Right kidney (tissue), 1 donor: Measurements from ENCODE around the gene PLCB3.

Experiments
- DNase-seq: peaks from one replicate; pipeline ENCODE4 v3.0.0-alpha.2; 2016

Gene PLCB3

GRCh38 chr11:64220798-64221197, 30.5 kb upstream of the PLCB3 start:
- no peak for DNase-seq

DNA sequence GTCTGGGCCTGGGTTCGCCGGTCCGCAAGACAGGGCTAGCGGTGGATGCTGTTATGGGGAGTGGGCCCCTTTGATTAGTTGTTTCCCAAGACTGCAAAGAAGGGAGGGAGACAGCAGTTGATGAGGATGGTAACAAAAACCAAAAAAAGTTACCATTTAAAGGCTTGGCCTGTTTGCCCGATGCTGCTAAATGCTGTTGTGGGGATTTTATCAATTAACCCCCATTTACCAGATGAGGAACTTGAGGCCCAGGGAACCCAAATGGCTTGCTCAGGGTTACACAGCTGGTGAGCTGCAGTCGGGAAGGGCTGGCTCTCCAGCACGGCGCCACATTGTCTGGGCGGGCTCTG, 28.7 kb upstream of the PLCB3 start:
- DNase-seq: no peak

GRCh38 chr11:64223001-64223651, 28.2 kb upstream of the PLCB3 start:
- no peak for DNase-seq

DNA sequence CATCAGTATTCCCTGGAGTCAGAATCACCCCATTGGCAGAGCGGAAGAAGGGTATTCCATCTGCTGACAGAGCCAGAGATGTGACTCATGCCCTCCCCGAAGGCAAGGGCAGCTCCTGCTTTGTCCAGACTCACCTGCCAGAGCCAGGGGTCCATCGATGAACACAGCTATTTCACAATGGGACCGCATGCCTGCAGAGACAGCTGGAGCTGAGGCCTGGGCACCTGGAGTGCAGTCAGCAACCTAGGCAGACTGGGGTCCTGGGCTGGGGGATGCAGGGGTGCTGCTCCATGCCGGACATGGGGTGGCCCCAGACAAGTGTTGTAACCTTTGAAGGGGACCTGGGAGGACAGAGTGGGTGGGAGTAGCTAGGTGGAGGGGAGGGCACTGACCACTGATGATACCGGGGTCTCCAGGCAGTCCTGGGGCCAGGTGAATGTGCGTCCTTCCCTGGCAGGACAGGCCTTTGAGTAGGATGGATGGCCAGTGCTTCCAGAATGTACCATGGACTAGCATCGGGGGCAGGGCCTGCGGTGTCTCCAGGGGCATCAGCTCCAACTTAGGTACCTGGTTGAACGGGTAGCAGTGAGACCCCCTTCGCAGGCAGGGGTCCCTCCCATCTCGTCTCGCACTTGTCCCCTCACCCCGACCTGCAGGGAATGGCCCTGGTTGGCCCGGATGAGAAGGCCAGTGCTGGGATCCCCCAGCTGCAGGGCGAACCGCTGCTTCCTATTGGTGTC, 27.0 kb upstream of the PLCB3 start:
- no peak for DNase-seq

- DNase-seq: no peak
Observed at GRCh38 chr11:64224891-64225607, 26.3 kb upstream of the PLCB3 start.

GRCh38 chr11:64225608-64226506, 25.5 kb upstream of the PLCB3 start, which contains the start of the genes NUDT22 and TRPT1:
NUDT22 (plus strand) TSS chr11:64226274; CDS start chr11:64226653, 379 bp downstream.
TRPT1 (minus strand) TSS chr11:64226186; CDS start chr11:64225860, 326 bp downstream.
- DNase-seq: peak; percentile 92

DNA sequence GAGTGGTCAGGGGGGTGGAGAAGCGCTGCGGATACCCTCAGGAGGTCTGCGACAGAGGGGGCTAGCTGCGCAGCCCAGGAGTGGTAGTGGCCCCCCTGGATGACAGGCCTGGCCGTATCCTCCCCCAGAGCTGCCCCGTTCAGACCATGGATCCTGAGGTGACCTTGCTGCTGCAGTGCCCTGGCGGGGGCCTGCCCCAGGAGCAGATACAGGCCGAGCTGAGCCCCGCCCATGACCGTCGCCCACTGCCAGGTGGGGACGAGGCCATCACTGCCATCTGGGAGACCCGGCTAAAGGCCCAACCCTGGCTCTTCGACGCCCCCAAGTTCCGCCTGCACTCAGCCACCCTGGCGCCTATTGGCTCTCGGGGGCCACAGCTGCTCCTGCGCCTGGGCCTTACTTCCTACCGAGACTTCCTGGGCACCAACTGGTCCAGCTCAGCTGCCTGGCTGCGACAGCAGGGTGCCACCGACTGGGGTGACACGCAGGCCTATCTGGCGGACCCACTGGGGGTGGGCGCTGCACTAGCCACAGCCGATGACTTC, 24.8 kb upstream of the PLCB3 start:
- DNase-seq: no peak

DNA sequence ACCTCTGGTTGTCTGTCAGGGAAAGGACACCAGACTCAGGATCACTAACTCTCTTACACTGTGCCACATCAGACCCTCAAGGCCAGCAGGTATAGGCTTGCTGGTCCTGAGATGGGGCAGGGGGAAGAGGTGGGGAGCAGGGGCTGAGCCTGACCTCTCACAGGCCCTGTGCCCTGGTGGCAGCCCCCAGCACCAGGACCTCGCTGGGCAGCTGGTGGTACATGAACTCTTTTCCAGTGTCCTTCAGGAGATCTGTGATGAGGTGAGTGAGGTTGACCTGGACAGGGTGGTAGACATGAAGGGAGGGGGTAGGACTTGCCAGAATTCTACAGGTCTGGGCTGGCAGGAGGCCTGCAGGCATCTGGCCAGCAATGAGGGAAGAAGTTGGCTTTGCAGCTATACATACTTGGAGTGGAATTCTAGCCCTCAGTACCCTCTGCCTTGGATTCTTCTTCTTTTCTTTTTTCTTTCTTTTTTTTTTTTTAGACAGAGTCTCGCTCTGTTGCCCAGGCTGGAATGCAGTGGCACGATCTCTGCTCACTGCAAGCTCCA, 23.8 kb upstream of the PLCB3 start:
- DNase-seq: no peak

DNA sequence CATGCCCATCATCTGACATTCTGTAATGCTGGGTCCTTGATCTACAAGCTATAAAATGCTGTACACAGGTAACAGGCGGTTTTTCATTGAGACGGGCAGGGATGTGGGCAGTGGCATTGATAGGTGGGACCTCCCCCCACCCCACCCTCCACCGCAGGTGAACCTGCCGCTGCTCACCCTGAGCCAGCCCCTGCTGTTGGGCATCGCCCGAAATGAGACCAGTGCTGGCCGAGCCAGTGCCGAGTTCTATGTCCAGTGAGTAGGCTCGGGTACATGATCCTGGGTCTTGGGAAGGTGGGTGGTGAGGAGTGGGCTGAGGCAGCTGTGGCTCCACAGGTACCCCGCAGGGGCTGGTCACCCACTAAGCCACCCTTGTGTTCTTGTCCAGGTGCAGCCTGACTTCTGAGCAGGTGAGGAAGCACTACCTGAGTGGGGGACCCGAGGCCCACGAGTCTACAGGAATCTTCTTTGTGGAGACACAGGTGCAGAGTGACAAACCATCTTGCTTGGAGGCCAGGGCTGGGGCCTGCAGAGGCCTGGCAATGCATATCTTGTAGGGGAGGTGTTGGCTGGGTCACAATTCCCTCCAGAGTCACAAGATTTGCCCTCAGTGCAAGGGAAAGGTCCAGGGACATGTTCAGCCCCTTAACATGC, 22.1 kb upstream of the PLCB3 start:
- no peak for DNase-seq

DNA sequence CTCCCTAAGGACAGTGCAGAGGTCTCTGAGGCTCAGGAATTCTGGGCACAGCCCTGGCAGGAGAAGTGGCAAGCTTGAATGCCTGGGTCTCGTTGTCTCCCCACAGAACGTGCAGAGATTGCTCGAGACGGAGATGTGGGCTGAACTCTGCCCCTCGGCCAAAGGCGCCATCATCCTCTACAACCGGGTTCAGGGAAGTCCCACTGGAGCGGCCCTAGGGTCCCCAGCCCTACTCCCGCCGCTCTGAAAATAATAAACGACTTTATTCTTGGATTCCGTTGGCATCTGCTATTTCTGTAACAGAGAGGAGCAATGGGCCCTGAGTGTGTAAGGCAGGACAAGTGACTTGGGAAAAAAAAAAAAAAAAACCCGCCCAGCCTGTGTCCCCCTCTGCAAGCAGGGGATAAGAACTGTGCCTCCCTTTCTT, 21.6 kb upstream of the PLCB3 start:
- DNase-seq: no peak

DNA sequence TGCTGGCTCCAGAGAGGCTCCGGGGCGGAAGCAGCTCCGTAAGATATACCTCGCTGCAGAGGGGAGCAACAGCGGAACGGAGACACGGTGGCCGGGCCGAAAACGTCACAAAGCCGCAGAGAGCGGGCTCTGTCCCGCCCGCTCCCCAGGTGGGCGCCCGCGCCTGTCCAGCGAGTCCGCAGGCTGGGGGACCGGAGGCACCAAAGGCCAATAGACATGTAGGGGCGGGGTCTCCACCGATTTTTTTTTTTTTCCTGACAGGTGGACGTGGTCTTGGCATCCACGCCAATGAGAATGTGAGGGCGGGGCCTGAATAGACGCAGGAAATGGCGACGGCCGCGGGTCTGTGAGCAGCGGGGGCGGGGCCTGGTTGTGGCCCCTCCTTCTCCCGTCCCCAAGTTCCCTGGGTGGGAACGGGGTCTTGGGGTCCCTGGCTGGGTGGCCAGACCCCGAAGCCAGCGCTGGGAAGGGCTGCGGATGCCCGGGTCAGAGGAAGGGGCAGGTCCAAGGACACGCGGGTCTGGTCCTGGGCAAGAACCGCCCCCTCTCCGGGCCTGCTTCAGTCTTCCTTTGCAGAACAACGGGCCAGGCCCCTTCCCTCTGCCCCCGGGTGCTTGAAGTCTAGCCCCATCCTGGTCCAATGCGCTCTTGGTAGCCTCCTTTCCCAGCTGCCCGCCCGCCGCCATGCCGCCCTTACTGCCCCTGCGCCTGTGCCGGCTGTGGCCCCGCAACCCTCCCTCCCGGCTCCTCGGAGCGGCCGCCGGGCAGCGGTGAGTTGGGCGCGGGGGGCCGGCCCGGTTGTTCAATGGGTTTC, 21.0 kb upstream of the PLCB3 start, which contains the start of gene DNAJC4:
Gene DNAJC4, plus strand, starts transcription at position 378 of the 814 bp plus-strand sequence. Its CDS starts 307 bp downstream, at position 685.
- peak; percentile 97 for DNase-seq

GRCh38 chr11:64230985-64231365, 20.4 kb upstream of the PLCB3 start:
- no peak for DNase-seq

DNA sequence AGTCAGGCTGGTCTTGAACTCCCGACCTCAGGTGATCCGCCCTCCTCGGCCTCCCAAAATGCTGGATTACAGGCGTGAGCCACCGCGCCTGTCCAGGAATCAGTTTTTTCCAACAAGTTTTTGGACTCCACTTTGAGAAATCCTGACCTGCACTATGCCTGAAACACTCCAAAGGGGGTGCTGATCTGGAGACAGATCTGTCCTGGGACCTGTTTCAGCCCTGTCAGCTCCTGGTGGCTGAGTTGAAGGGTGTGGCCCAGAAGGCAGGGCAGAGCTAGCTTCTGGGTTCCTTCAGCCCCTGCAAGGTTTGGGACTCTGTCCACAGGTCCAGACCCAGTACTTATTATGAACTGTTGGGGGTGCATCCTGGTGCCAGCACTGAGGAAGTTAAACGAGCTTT, 19.8 kb upstream of the PLCB3 start:
- DNase-seq: no peak

- no peak for DNase-seq
Observed at GRCh38 chr11:64232182-64232966, 19.0 kb upstream of the PLCB3 start.

DNA sequence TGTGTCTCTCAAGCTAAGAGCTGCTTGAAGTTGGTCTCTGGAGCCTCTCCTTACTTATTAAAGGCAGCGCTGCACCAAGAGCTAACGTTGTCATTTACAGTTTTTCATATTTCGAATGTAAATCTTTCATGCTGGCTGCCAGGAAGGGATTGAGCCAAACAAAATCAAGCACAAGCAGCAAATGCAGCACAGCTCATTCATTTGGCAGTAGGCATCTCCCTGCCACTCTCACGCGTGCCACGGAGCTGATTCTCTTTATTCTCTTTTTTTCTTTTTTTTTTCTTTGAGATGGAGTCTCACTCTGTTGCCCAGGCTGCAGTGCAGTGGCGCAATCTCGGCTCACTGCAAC, 18.4 kb upstream of the PLCB3 start:
- no peak for DNase-seq

- DNase-seq: peak; percentile 80
Observed at GRCh38 chr11:64233913-64234586, 17.3 kb upstream of the PLCB3 start, which contains the start of gene VEGFB. VEGFB (plus strand) TSS chr11:64234584; CDS start chr11:64234834, 250 bp downstream.

DNA sequence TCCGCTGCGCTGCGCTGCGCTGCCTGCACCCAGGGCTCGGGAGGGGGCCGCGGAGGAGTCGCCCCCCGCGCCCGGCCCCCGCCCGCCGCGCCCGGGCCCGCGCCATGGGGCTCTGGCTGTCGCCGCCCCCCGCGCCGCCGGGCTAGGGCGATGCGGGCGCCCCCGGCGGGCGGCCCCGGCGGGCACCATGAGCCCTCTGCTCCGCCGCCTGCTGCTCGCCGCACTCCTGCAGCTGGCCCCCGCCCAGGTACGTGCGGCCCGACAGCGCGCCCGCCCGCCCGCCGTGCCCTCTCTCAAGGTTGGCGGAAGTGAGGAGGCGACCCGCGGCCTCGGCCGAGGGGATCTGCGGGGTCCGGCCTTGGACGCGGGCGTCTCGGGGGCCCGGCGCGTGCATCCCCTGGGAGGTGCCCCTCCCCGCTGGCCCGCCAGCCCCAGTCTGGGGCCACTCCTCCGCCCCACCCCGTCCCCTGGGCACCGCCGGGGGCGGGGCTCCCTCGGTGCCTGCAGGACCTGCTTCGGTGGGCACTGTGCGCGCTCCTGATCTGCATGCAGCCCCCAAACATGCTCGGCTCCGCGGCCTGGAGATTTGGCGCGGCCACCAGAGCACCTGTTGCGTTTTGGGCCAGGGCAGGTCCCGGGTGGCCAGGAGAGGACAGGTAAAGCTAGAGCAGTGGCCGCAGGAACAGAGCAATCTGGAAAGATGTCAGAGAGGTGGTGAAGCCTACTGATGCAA, 16.5 kb upstream of the PLCB3 start:
- peak; percentile 77 for DNase-seq
